Endothelial cell of umbilical vein (primary cell): ENCODE data around the gene SLC2A8. TPM values are rescaled to one million over a fixed set of nuclear protein-coding genes. Genes with fewer than 3 reads are reported as not detected.

Source experiments
- BruUV-seq: library from RNA; stranded (reverse); fragments of 400-500 nt; replicated peaks from 2 replicates; lab custom pipeline; 2021; lab: Mats Ljungman, UMichigan
- CTCF ChIA-PET: fragments of 300-600, 350-600 bp; sonication (Branson Sonifier 250); formaldehyde crosslinking; loops from one replicate; lab custom pipeline; 2021; ENCODE audit warnings: antibody characterized with exemption, inconsistent platforms; lab: Charles Lee
- POLR2A ChIA-PET: fragments of 300-600, 350-600 bp; sonication (Branson Sonifier 250); formaldehyde crosslinking; loops from one replicate; lab custom pipeline; 2021; ENCODE audit warnings: antibody characterized with exemption, inconsistent platforms; lab: Charles Lee
- DNase-seq: peaks from one replicate; pipeline ENCODE4 v3.0.0-alpha.2; 2011; ENCODE audit warnings: low read depth, low spot score
- FAIRE-seq: peaks from 2 replicates; lab custom pipeline; 2011; peaks lifted over from hg19 to GRCh38; lab: Jason Lieb, UNC
- H2AFZ ChIP-seq: 2 replicates; pipeline ENCODE4 v1.6.0; 2012; ENCODE audit warnings: low read depth, low read length, control low read depth, inconsistent platforms
- H3K27ac ChIP-seq: 2 replicates; pipeline ENCODE4 v1.5.1; 2011; ENCODE audit warnings: low read depth, mild to moderate bottlenecking, control low read depth, low read length, moderate library complexity; ENCODE audit not compliant: insufficient read depth
- H3K27me3 ChIP-seq, 2 experiments: 2 replicates each; pipeline versions ENCODE4 v1.6.0 to v1.6.1; 2011; ENCODE audit warnings: low read length in 2 of 2, mixed read lengths in 1 of 2; ENCODE audit not compliant: control insufficient read depth in 2 of 2, insufficient read depth in 2 of 2
- H3K36me3 ChIP-seq, 2 experiments: 2 replicates in 1 of 2; 3 replicates in 1 of 2; pipeline ENCODE4 v1.5.1; 2011; ENCODE audit warnings: low read length in 2 of 2, mild to moderate bottlenecking in 1 of 2, moderate library complexity in 1 of 2; ENCODE audit not compliant: control insufficient read depth in 2 of 2, insufficient read depth in 2 of 2; ENCODE audit errors: extremely low read depth in 1 of 2
- H3K4me1 ChIP-seq: 3 replicates; pipeline ENCODE4 v1.5.1; 2011; ENCODE audit warnings: mild to moderate bottlenecking, low read length; ENCODE audit not compliant: control insufficient read depth, insufficient read depth; ENCODE audit errors: extremely low read depth
- H3K4me2 ChIP-seq: 2 replicates; pipeline ENCODE4 v1.6.1; 2011; ENCODE audit warnings: low read length, control low read depth, mixed read lengths; ENCODE audit not compliant: insufficient read depth
- H3K4me3 ChIP-seq, 3 experiments: fragments of 200-600 bp in 1 of 3; sonication (generic), shearing (Covaris generic) in 1 of 3; replicated peaks in 1 of 3; 2 replicates each; pipeline ENCODE4 v1.5.1; 2011 to 2016; ENCODE audit warnings: control low read depth in 3 of 3, low read length in 3 of 3, mild to moderate bottlenecking in 2 of 3, inconsistent platforms in 1 of 3, low read depth in 1 of 3, moderate library complexity in 1 of 3; ENCODE audit not compliant: insufficient read depth in 1 of 3
- H3K79me2 ChIP-seq: 2 replicates; pipeline ENCODE4 v1.6.0; 2012; ENCODE audit warnings: low read length, inconsistent platforms; ENCODE audit not compliant: control insufficient read depth, insufficient read depth
- H3K9ac ChIP-seq: replicated peaks from 2 replicates; pipeline ENCODE3; 2011; ENCODE audit warnings: low read length, control low read depth; ENCODE audit not compliant: insufficient read depth; ENCODE audit errors: extremely low read depth
- H3K9me1 ChIP-seq: replicated peaks from 3 replicates; pipeline ENCODE4 v1.6.0; 2011; ENCODE audit warnings: mild to moderate bottlenecking, low read length; ENCODE audit not compliant: control insufficient read depth, insufficient read depth; ENCODE audit errors: extremely low read depth
- H3K9me3 ChIP-seq: replicated peaks from 2 replicates; pipeline ENCODE4 v1.5.1; 2012; ENCODE audit warnings: low read length, inconsistent platforms; ENCODE audit not compliant: control insufficient read depth, insufficient read depth
- H4K20me1 ChIP-seq: replicated peaks from 2 replicates; pipeline ENCODE3; 2011; ENCODE audit warnings: mild to moderate bottlenecking, low read length; ENCODE audit not compliant: control insufficient read depth, insufficient read depth; ENCODE audit errors: extremely low read depth
- EZH2 ChIP-seq: IDR thresholded peaks from 2 replicates; pipeline ENCODE4 v1.6.1; 2012; ENCODE audit warnings: borderline replicate concordance, low read depth, mild to moderate bottlenecking, moderate library complexity, low read length, inconsistent platforms; ENCODE audit not compliant: severe bottlenecking
- FOS ChIP-seq: IDR thresholded peaks from 2 replicates; pipeline ENCODE4 v1.6.1; 2011; ENCODE audit warnings: mild to moderate bottlenecking, low read length, moderate library complexity, borderline replicate concordance; ENCODE audit not compliant: insufficient read depth
- GATA2 ChIP-seq: IDR thresholded peaks from 2 replicates; pipeline ENCODE4 v1.7.0; 2011; ENCODE audit warnings: low read depth, mild to moderate bottlenecking, moderate library complexity, mixed read lengths, low read length; ENCODE audit not compliant: insufficient read length, insufficient read depth
- JUN ChIP-seq: IDR thresholded peaks from 2 replicates; pipeline ENCODE4 v1.6.1; 2011; ENCODE audit warnings: borderline replicate concordance, low read depth; ENCODE audit not compliant: insufficient read length, insufficient read depth
- MYC ChIP-seq: IDR thresholded peaks from one replicate; pipeline ENCODE4 v1.6.1; 2011; ENCODE audit warnings: mild to moderate bottlenecking, low read depth, low read length
- POLR2A ChIP-seq: IDR thresholded peaks from 2 replicates; pipeline ENCODE4 v1.6.1; 2012; ENCODE audit warnings: low read depth, mild to moderate bottlenecking, control low read depth, low read length
- POLR2AphosphoS5 ChIP-seq: IDR thresholded peaks from 2 replicates; pipeline ENCODE4 v1.6.1; 2012; ENCODE audit warnings: low read depth, mild to moderate bottlenecking, control low read depth, low read length, moderate library complexity; ENCODE audit not compliant: insufficient read depth
- dilution Hi-C: fragments of 300-500 bp; cut with MboI; formaldehyde crosslinking; loops from one replicate; pipeline ENCODE4 v1.15.0; 2019; ENCODE audit warnings: low sequenced_read_pairs; ENCODE audit not compliant: extremely low pct_ligation_motif_present
- intact Hi-C: fragments of 100-400 bp; cut with micrococcal nuclease; formaldehyde crosslinking; loops from one replicate; pipeline ENCODE4 v1.10.0; 2022
- polyA plus RNA-seq, 4 experiments: library from polyadenylated mRNA; depleted of rRNA in 3 of 4; stranded (reverse) in 3 of 4; unstranded in 1 of 4; fragments of >200 nt; gene quantifications; 2 replicates each; pipeline versions ENCODE4 v1.2.1 to v1.2.3, GENCODE V29; 2011 to 2012; ENCODE audit warnings: missing spikeins in 1 of 4
- total RNA-seq: library from RNA; stranded (reverse); gene quantifications from 2 replicates; pipeline ENCODE4 v1.2.3, GENCODE V29; 2021
- TF ChIP-seq, protein P1 (sequence below), 2 donors: IDR thresholded peaks; 1 replicate in 1 of 2; 2 replicates in 1 of 2; pipeline ENCODE4 v1.5.1; 2011; ENCODE audit warnings: low read length in 2 of 2, mild to moderate bottlenecking in 2 of 2, moderate library complexity in 2 of 2, control low read depth in 1 of 2, inconsistent platforms in 1 of 2, low read depth in 1 of 2; ENCODE audit not compliant: insufficient read depth in 1 of 2; ENCODE audit errors: extremely low read depth in 1 of 2
- TF ChIP-seq, protein P2 (sequence below): IDR thresholded peaks from 2 replicates; pipeline ENCODE4 v1.6.1; 2011; ENCODE audit not compliant: insufficient read depth, insufficient read length

Gene SLC2A8
- total and polyA plus RNA-seq, 2 donors (not counting 3 experiments of a cell fraction or from before 2014, with no cell fraction given), result 19.3 to 26.1 TPM

DNA sequence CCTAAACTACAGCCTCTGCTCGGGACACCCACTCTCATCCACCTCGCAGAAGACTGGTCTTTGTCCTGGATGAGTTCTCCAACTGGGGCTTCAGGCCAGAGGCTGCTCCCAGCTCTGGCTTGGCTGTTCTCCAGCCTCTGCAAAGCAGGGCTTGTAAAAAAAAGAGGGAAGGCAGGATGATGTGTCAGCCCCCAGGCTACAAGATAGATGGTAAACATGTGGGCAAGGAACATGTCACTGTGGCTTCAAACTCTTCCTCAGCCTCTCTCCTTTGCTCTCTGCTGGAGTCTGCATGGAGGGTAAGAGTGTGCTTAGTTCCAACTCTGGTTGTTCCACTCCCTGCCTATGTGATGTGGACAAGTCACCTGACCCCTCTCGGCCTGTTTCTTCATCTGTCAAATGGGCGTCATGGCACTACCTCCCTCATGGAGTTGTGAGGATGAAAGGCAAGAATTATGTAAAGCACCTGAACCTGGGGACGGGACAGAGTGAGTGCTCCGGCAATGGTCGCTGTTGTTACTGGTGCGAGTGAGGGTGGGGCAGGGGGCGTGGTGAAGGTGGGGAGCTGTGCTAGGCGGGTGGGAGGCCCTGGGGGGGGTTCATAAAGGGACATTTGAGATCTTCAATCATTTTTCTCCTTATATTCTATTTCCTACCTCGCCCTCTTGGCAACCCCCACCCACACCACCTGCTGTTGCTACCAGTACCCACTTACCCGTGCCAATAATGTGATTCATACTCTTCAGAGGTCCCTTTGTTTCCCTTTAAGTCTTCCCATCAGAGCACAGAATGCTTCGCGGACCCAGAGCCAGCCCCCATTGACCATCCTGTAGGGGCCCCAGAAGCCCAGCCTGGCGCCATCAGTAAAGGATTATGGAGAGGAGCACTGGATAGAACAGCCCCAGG is 20.4 kb downstream of the SLC2A8 start:
- H3K4me3 ChIP-seq, result no peak overlapping the region
- H3K27me3 ChIP-seq, result no peaks in the 10 kb centered on the region
- H3K36me3 ChIP-seq, result no peaks in the 10 kb centered on the region
- ChIA-PET POLR2A (no interaction called here), CTCF (interaction anchor here (1.1 to 1.7 kb wide), 4 partner anchors 17 to 477 kb away, joined by 3 to 9 read pairs (median 5); partner anchors contain the start of gene SLC2A8)
- H3K79me2 ChIP-seq, result no peaks in the 10 kb centered on the region
- intact Hi-C loops, result loop anchor here (1.0 kb wide), 1 partner anchor 106 kb away; no protein-coding TSS in a partner anchor
- H3K9ac ChIP-seq, result no peak overlapping the region
- H3K9me3 ChIP-seq, result no peaks in the 10 kb centered on the region
- DNase-seq, result no peak
- no peaks in the 10 kb centered on the region for H3K9me1 ChIP-seq
- BruUV-seq, result no TSS peak
- H4K20me1 ChIP-seq, result no peaks in the 10 kb centered on the region
- H3K4me1 ChIP-seq, result peaks cover under 1% of the 10 kb centered on the region
- H3K27ac ChIP-seq, result no peak overlapping the region
- no peak for FAIRE-seq
- dilution Hi-C loops, result no loop called here
- no peak for TF ChIP-seq POLR2A
- TF ChIP-seq POLR2AphosphoS5, result no peak
- TF ChIP-seq, protein P1, sequence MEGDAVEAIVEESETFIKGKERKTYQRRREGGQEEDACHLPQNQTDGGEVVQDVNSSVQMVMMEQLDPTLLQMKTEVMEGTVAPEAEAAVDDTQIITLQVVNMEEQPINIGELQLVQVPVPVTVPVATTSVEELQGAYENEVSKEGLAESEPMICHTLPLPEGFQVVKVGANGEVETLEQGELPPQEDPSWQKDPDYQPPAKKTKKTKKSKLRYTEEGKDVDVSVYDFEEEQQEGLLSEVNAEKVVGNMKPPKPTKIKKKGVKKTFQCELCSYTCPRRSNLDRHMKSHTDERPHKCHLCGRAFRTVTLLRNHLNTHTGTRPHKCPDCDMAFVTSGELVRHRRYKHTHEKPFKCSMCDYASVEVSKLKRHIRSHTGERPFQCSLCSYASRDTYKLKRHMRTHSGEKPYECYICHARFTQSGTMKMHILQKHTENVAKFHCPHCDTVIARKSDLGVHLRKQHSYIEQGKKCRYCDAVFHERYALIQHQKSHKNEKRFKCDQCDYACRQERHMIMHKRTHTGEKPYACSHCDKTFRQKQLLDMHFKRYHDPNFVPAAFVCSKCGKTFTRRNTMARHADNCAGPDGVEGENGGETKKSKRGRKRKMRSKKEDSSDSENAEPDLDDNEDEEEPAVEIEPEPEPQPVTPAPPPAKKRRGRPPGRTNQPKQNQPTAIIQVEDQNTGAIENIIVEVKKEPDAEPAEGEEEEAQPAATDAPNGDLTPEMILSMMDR (IDR thresholded peaks at IDR 0.05; ENCODE audit: extremely low read depth in 1 of 2, insufficient read depth in 1 of 2, low read depth in 1 of 2, low read length in 2 of 2), result no peak
- TF ChIP-seq FOS, result no peak
- no peak for TF ChIP-seq EZH2
- TF ChIP-seq MYC, result no peak
- no peak for TF ChIP-seq GATA2
- no peak for TF ChIP-seq JUN
- TF ChIP-seq, protein P2, sequence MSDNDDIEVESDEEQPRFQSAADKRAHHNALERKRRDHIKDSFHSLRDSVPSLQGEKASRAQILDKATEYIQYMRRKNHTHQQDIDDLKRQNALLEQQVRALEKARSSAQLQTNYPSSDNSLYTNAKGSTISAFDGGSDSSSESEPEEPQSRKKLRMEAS, result no peak
- no peak overlapping the region for H3K4me2 ChIP-seq
- no peak overlapping the region for H2AFZ ChIP-seq
